ENCODE results near the gene POLR2I. TPM values are rescaled to one million over a fixed set of nuclear protein-coding genes. Genes with fewer than 3 reads are reported as not detected.

POLR2I gene
- total and polyA plus RNA-seq, 7 donors: 39.9 to 118 (median 72.8) TPM

- H3K36me3 ChIP-seq: peaks cover 26 to 58% (median 46%) of the 10 kb centered on the region in 4 donors
- H3K4me1 ChIP-seq: peaks cover 0 to 31% (median 20%) of the 10 kb centered on the region in 4 donors
- H3K4me3 ChIP-seq: no peak overlapping the region
- TF ChIP-seq EP300 (IDR thresholded peaks at IDR 0.05): no peak
- TF ChIP-seq POLR2A (IDR thresholded peaks at IDR 0.05): no peak
- TF ChIP-seq CTCF (IDR thresholded peaks at IDR 0.05): no peak
- TF ChIP-seq POLR2AphosphoS5 (IDR thresholded peaks at IDR 0.05): no peak
- no peak for DNase-seq
- intact Hi-C loops (cut with DNase I): no loop called here
- 83 to 87% methylated on average over 13 of the region's 13 CpGs for WGBS, 2 donors
- no peaks in the 10 kb centered on the region for H3K9me3 ChIP-seq
- no peaks in the 10 kb centered on the region for H3K27me3 ChIP-seq
- peak overlapping the region; percentile 91 to 99 (median 93) for H3K27ac ChIP-seq
Observed at GRCh38 chr19:36149673-36150406, 35.2 kb upstream of the POLR2I start.

- 97% methylated on average over 6 of the region's 6 CpGs for WGBS, 2 donors
- H3K27ac ChIP-seq: no peak overlapping the region
- DNase-seq: no peak
- TF ChIP-seq CTCF (IDR thresholded peaks at IDR 0.05): no peak
- TF ChIP-seq EP300 (IDR thresholded peaks at IDR 0.05): no peak
- intact Hi-C loops (cut with DNase I): loop anchor here (5.0 kb wide), 1 partner anchor 387 kb away; the partner anchor contains the start of genes HSPB6 and PROSER3
- no peaks in the 10 kb centered on the region for H3K27me3 ChIP-seq
- H3K4me3 ChIP-seq: no peak overlapping the region
- peaks cover 45 to 74% (median 59%) of the 10 kb centered on the region in 4 donors for H3K36me3 ChIP-seq
- H3K9me3 ChIP-seq: no peaks in the 10 kb centered on the region
- H3K4me1 ChIP-seq: peaks cover 0 to 14% (median 12%) of the 10 kb centered on the region in 4 donors
Observed at GRCh38 chr19:36144624-36145023, 29.9 kb upstream of the POLR2I start.

GRCh38 chr19:36142496-36142895 lies 27.8 kb upstream of the POLR2I start:
- Histone ChIP-seq H3K27me3 (no peaks in the 10 kb centered on the region), H3K27ac (no peak overlapping the region), H3K9me3 (no peaks in the 10 kb centered on the region), H3K36me3 (peaks cover 40 to 52% (median 46%) of the 10 kb centered on the region in 4 donors), H3K4me3 (no peak overlapping the region), H3K4me1 (peaks cover 0 to 15% (median 13%) of the 10 kb centered on the region in 4 donors)
- TF ChIP-seq CTCF (IDR thresholded peaks at IDR 0.05) (no peak), POLR2A (IDR thresholded peaks at IDR 0.05) (no peak), EP300 (IDR thresholded peaks at IDR 0.05) (no peak), POLR2AphosphoS5 (IDR thresholded peaks at IDR 0.05) (no peak)
- 95% methylated on average over 9 of the region's 9 CpGs for WGBS, 2 donors
- DNase-seq: no peak
- intact Hi-C loops (cut with DNase I): loop anchor here (5.0 kb wide), 1 partner anchor 385 kb away; the partner anchor contains the start of genes HSPB6 and PROSER3

- no peak overlapping the region for H3K4me3 ChIP-seq
- 94 to 95% methylated on average over 14 of the region's 14 CpGs for WGBS, 2 donors
- H3K36me3 ChIP-seq: peaks cover 36 to 48% (median 41%) of the 10 kb centered on the region in 4 donors
- intact Hi-C loops (cut with DNase I): loop anchor here (5.0 kb wide), 1 partner anchor 385 kb away; the partner anchor contains the start of genes HSPB6 and PROSER3
- peaks cover 0 to 19% (median 16%) of the 10 kb centered on the region in 4 donors for H3K4me1 ChIP-seq
- H3K27ac ChIP-seq: peak overlapping the region; percentile 89 to 100 (median 98)
- H3K27me3 ChIP-seq: no peaks in the 10 kb centered on the region
- TF ChIP-seq POLR2A (IDR thresholded peaks at IDR 0.05) (no peak), POLR2AphosphoS5 (IDR thresholded peaks at IDR 0.05) (no peak), CTCF (IDR thresholded peaks at IDR 0.05) (no peak), EP300 (IDR thresholded peaks at IDR 0.05) (no peak)
- no peaks in the 10 kb centered on the region for H3K9me3 ChIP-seq
- DNase-seq: no peak
Observed at GRCh38 chr19:36142046-36142445, 27.4 kb upstream of the POLR2I start.

Data from sigmoid colon (tissue), 7 donors.